ENCODE results near the gene ITIH5.

GRCh38 chr10:7642491-7643011 is 24.2 kb downstream of the ITIH5 start:
- TF ChIP-seq CTCF (IDR thresholded peaks at IDR 0.05) (no peak), ZFX (IDR thresholded peaks at IDR 0.05; ENCODE audit: borderline replicate concordance) (no peak)

Data from 22Rv1 (cell line).